Inflammatory macrophage treated with lipopolysaccharide for 1 hour (primary cell): ENCODE measurements around the gene KRT40.
A peak's percentile ranks its signal among the peaks of the same experiment; 100 is the strongest.

ENCODE experiments used
- DNase-seq, 2 donors: peaks; one replicate each; pipeline ENCODE4 v3.0.0-alpha.2; 2020 to 2022

Gene KRT40

GRCh38 chr17:40950176-40950575 lies 34.0 kb downstream of the KRT40 start:
- DNase-seq: no peak

GRCh38 chr17:40949418-40949817 lies 34.7 kb downstream of the KRT40 start:
- no peak for DNase-seq

GRCh38 chr17:40947929-40948328 lies 36.2 kb downstream of the KRT40 start:
- DNase-seq: no peak

GRCh38 chr17:40945414-40945813 lies 38.7 kb downstream of the KRT40 start:
- DNase-seq: no peak

- no peak for DNase-seq
Observed at GRCh38 chr17:40944531-40944930, 39.6 kb downstream of the KRT40 start.

GRCh38 chr17:40942553-40942952 lies 41.6 kb downstream of the KRT40 start:
- DNase-seq: no peak

GRCh38 chr17:40940266-40940665 lies 43.9 kb downstream of the KRT40 start:
- DNase-seq: no peak

GRCh38 chr17:40938981-40939380 lies 45.1 kb downstream of the KRT40 start:
- no peak for DNase-seq

GRCh38 chr17:40937384-40937819 lies 46.7 kb downstream of the KRT40 start, which contains the start of gene KRT23:
TSS of gene KRT23 (minus strand) at chr17:40937646. CDS start at chr17:40936603, 1,043 bp downstream.
- DNase-seq: no peak

GRCh38 chr17:40936976-40937375 lies 47.1 kb downstream of the KRT40 start:
- DNase-seq: no peak

- DNase-seq: peak; percentile 73 to 75
Observed at GRCh38 chr17:40936437-40936971, 47.6 kb downstream of the KRT40 start.

- no peak for DNase-seq
Observed at GRCh38 chr17:40935624-40936023, 48.5 kb downstream of the KRT40 start.

- no peak for DNase-seq
Observed at GRCh38 chr17:40932608-40933007, 51.5 kb downstream of the KRT40 start.

GRCh38 chr17:40931311-40931710 lies 52.8 kb downstream of the KRT40 start:
- no peak for DNase-seq
